GM08714 (cell line): ENCODE data around the gene SDK1.

ENCODE experiments used
- H3K4me3 ChIP-seq: fragments of 200-500 bp; sonication (Bioruptor generic); 2 replicates; pipeline ENCODE4 v1.5.1; 2014; ENCODE audit warnings: mild to moderate bottlenecking, low read length, inconsistent platforms
- ZNF274 ChIP-seq: IDR thresholded peaks from 2 replicates; pipeline ENCODE4 v1.6.1; 2012; ENCODE audit warnings: mild to moderate bottlenecking, low read depth, low read length

SDK1 gene

DNA sequence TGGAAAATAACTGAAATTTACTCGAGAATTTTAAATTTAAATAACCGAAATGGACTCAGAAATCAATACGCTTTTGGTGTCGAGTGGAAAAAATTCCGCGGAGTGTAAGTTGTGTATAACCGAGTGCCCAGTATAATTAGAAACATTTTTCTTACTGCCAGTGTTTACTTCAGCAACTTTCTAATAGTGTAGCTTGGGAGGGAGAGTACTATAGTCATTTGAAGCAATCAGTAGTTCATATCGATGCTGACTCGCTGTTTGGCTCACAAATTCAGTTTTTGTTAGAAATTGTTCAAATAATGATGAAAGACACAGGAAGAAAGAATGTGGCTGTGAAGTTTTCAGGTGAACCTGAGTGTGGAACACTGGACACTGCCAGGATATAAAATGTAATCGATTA, 722.5 kb downstream of the SDK1 start:
- no peak for TF ChIP-seq ZNF274
- H3K4me3 ChIP-seq: no peak overlapping the region

DNA sequence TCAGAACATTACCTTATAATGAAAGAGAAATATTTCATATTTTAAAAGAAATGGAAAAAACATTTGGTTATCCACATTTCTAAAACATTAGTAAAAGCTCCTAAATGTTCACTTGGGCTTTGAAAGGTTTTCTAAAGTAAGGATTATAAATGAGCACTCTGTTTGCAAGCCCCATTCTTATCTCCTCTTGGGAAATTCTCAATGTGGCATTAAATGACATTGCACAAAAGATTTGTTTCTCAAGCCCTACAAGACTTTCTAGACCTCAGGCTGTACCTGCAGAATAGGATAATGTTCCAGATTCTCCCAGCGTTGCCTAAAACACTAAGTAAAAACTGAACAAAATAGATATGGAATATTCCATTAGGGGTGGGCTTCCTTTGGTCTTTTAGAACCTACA, 723.1 kb downstream of the SDK1 start:
- no peak for TF ChIP-seq ZNF274

DNA sequence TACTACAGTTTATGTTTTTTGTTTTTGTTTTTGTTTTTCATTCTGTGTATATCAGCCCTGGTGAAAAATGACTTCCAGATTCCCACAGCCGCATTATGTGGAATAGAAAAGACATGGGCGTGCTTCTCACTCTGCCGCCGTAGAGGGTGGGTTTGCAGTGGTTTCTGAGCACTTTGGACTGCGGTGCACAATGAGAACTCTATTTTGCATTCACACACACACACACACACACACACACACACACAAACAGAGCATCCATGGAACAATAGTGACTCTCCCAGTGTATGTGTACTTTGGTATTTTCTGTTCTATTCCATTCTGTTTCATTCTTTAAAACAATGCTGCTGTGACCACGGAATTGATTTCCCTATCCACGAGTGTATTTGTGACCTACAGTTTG, 723.8 kb downstream of the SDK1 start:
- TF ChIP-seq ZNF274: no peak
- no peak overlapping the region for H3K4me3 ChIP-seq

More for the DNA sequence above, 723.1 kb downstream of the SDK1 start:
- no peak overlapping the region for H3K4me3 ChIP-seq

DNA sequence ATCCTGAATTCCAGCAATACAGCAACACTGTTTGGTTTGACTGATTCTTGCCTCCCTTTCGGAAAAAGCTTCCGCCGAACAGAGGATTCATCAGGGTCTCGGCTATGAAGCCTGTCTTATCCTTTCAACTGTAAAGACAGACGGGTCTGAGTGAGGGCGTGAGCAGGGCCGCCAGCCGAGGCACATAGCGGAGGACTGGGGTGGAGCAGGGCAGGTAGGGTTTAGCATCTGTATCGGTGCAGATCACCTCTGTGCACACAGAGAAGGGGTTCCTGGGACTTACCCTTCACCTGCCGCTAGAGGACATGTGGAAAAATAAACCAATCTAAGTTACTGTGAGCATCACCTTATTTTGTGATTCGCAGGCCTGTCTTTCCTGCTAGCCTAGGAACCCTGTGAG, 724.2 kb downstream of the SDK1 start:
- TF ChIP-seq ZNF274: no peak
- H3K4me3 ChIP-seq: no peak overlapping the region

DNA sequence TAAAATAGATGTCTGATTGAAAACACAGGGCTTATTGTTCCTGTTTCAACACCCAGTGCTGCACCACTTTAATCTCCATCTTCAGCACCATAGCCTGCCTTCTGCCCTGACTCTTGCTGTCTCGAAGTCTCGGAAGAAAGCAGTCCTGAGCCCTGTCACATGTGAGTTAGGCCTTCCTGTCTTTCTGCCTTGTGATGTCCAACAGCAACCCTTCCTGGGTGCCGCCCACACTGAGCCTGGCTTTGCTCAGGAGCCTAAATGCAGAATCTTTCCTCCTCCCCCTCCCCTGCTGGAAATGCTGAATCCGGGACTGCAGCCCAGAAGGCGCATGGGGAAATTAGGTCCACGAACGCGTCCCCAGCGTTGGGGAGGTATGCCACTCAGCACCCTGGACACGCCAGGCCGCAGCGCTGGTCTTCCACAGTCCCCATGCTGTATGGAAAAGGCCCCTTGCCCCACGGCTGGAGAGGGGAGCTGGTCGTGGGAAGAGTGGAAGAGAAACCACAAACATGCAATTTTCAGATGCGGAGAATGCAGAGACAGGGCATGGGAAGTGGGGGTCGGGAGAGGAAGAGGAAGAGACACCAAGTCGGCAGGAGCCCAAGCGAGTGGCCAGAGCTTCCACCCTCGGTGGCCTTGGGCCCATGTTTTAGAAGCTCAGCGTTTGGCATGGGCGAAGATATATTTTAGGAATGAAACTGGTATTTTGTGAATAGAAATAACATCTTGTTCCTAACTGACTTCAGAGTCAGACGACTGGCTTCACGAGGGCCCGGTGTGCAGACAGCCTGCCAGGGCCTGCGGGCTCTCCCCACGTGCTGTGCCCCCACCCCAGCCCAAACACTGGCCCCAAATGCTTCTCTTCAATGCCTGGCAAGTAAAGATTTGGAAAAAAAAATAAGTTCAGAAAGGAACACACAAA, 724.9 kb downstream of the SDK1 start:
- H3K4me3 ChIP-seq: no peak overlapping the region
- TF ChIP-seq ZNF274: no peak

DNA sequence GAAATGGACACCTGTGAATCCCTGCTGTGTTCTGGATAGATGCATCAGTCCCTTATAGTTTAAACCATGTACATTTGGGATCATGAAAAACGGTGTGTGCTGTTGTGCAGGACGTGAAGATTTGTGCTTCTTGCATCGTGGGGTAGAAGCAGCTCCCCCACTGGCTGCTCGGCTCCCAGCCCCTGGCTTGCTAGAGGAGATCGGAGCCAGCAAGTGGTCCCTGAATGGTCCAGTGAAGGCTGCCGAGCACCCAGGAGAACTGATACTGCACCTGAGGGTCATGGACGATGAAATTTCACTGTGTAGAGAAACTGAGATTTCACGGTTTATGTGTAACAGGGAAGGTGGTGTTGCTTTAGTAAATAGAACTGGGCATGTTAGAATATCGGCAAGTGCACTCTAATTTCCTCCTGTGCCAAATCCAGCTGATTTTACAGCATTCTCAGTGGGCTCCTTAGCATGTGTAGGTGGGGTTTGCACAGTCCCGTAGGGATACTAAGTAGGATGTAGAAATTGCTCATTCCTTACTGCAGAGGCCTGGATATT, 726.0 kb downstream of the SDK1 start:
- TF ChIP-seq ZNF274: no peak

DNA sequence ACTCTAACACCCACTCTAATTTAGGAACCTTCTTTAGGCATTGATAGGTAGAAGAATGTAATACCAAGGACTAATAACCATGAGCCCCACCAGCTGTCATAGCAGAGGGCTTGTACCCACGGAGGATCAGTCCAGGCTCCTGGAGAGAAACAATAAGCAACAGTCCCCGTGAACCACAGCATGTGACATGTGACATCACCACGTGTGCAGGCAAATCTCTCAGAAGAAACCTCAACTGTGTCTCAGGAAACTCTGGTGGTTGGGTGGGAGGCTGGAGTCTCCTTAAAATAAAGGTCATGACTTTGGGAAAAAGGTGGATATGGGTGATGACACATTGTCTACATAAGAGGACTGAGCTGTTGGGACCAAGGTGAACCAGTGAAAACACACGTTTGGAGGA, 727.2 kb downstream of the SDK1 start:
- H3K4me3 ChIP-seq: no peak overlapping the region
- no peak for TF ChIP-seq ZNF274

More for the DNA sequence above, 726.0 kb downstream of the SDK1 start:
- H3K4me3 ChIP-seq: no peak overlapping the region

DNA sequence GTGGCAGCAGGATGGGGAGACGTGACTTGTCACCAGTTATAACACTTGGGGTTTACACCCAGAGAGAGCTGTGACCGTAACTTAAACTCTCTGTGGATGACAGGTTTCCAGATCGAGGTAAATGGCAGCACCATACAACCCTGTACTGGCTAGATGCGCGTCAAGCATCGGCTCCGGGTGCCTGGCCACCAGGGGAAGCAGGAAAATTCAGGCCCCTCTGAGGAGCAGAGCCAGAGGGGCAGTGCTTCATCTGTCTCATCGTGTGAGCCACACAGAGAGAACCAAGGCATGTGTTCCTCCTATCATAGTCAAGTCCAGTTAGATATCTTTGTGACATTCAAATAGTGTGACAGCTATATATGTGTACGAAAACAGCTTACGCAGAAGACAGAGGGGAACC, 728.9 kb downstream of the SDK1 start:
- no peak for TF ChIP-seq ZNF274

DNA sequence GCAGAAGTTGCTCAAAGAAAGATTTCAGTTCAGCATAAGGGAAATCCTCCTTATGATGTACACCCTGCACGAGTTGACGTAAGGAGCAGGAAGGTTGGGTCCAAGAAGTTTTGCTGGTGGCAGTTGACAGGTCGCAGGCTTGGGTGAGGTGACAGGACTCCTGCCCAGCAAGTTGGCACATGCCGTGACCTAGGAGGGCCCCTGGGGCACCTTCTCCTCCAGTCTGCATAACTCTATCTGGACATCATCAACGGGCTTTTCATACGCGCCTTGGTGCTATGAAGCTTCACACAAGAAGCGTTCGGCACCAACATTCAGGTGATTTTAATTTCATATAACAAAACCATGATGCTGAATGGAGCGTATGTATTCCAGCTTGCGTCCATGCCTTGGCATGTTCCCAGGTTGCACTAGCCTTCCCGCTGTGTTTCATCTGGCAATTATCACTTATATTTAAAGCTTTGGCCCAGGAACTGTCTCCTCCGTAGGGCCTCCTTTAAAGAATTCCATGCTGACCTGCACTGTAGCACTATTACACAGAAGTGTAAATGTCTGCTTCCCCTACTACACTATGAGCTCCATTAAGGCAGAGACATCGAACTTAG, 729.4 kb downstream of the SDK1 start:
- no peak overlapping the region for H3K4me3 ChIP-seq
- TF ChIP-seq ZNF274: no peak

More for the DNA sequence above, 728.9 kb downstream of the SDK1 start:
- no peak overlapping the region for H3K4me3 ChIP-seq

DNA sequence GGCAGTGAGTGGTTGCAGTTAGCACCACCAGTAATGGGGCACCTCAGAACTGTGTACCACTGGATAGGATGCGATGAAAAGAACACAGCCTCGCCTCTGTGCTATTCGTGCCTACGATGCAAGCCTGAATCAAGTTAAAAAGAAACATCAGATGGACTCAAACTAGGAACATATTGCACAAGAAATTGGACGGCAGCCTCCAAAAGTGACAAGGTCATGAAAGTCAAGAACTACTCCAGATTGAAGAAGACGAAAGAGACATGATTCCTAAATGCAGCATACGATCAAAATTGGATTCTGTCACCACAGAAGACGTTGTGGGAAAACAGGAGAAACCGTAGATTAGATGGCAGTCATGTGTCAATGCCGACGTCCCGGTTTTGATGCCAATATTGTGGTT, 732.9 kb downstream of the SDK1 start:
- no peak overlapping the region for H3K4me3 ChIP-seq
- no peak for TF ChIP-seq ZNF274

DNA sequence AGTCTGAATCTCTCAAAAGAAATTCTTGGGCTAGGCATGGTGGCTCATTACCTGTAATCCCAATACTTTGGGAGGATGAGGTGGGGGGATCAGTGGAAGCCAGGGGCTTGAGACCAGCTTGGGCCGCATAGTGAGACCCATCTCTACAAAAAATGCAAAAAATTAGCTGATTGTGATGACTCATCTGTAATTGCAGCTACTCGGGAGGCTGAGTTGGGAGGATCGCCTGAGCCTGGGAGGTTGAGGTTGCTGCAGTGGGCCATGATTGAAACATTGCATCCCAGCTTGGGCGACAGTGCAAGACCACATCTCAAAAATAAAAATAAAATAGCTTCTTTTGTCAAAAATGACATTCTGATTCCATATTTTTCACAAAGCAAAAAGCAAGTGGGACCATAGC, 736.3 kb downstream of the SDK1 start:
- H3K4me3 ChIP-seq: no peak overlapping the region
- TF ChIP-seq ZNF274: no peak

DNA sequence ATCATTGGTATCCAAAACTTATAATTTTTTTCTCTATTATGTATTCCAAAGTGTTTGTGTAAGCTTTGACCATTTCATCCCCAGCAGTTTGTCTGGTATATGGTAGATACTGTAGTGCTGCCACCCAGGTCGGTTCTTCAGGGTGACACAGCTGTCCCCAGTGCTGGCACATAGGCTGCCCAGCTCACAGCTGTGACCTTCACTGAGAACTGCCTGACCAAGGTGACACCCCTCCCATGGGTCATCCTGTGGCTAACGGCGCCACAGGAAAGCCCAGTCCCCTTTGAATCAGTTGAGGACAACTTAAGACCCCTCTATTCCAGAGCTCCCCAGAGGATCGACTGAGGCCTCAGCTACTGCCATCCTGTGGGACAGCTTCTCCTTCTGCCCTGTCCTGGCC, 736.8 kb downstream of the SDK1 start:
- H3K4me3 ChIP-seq: no peak overlapping the region
- TF ChIP-seq ZNF274: no peak

DNA sequence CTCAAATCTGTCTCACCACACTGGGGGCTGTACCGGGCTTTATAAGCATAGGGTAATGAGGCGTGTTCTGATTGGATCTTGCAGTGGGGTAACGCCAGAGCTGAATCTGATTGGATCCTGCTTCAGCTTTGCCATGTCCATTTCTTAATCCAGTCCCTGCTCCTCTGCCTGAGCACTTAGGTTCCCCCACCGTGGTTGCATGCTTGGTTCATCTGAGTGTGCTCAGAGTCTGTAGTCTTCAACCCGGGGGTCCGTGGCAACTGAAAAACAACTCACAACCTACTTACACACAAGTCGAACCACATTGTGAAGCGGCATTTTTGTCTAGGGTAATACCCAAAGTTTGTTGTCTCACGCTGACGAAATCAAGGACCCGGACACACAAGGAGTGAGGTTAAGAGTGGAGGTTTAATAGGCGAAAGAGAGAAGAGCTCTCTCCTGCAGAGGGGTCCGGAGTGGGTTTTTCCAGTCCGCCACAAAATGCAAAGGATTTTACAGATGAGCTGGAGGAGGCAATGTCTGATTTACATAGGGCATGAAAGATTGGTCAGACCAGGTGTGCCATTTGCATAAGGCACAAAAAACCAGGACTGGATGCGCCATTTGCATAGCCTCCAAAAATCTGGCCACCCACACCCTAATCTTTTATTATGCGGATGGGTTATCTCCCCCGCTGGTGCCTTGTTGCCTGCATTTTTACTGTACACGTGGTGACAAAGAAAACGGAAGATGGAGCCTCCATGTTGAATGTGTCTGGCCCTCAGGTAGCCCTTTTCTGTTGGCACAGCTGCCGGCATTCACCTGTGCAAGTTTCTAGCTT, 739.3 kb downstream of the SDK1 start:
- no peak for TF ChIP-seq ZNF274
- H3K4me3 ChIP-seq: no peak overlapping the region

DNA sequence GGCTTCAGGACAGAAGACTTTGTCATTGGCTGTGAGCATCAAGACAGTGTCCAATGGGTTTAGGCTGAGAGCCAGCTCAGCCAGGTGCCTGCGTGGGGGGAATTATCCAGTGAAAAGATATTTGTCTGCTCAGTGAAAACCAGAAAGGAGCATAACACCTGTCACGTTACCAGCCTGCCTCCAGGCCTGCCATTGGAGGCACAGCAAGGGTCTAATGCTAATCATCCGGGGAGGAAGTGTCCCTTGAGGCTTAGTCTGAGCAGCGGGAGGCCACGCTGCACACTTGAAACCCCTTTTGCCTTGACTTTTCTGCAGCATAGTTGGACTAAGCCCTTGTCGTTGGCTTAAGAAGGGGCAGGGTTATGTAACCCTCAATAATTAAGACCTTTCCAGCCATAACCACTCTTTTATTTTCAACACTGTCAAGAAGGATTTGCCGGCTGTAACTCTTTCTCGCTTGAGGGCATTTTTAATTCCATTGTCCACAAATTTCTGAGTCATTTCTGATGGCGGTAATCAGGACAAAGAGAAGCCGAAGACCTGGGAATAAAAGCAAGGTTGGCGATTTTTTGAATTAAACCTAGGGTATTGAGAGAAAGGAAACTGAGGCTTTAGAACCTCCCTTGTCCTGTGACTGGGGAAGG, 741.5 kb downstream of the SDK1 start:
- no peak overlapping the region for H3K4me3 ChIP-seq
- TF ChIP-seq ZNF274: no peak
